Prostate gland (tissue), 2 donors: ENCODE results near the gene CCSER1.

Experiments
- CTCF ChIP-seq, 4 experiments: fragments of 200-600 bp in 2 of 4; fragments of 450-650 bp in 2 of 4; sonication (generic) in 2 of 4; IDR thresholded peaks; 1 replicate in 3 of 4; 2 replicates in 1 of 4; pipeline ENCODE4 v1.5.1; 2016 to 2019; ENCODE audit warnings: antibody characterized with exemption in 4 of 4, mild to moderate bottlenecking in 2 of 4, moderate library complexity in 2 of 4
- POLR2A ChIP-seq: fragments of 450-650 bp; IDR thresholded peaks from one replicate; pipeline ENCODE4 v1.6.1; 2016; ENCODE audit warnings: antibody characterized with exemption, mild to moderate bottlenecking

- TF ChIP-seq POLR2A (no peak), CTCF (IDR thresholded peaks at IDR 0.05) (no peak)
Observed at GRCh38 chr4:90126805-90127204, 389 bp upstream of the CCSER1 start.
